Stimulated activated CD4-positive, alpha-beta T cell treated with anti-CD3 and anti-CD28 coated beads, Interleukin-1b, Interleukin-23, amount 100 ng/mL, for 4 hours (primary cell): ENCODE results near the gene MIOX.

Source experiments
- DNase-seq, 2 donors: peaks; one replicate each; pipeline ENCODE4 v3.0.0-alpha.2; 2020; ENCODE audit warnings: low read depth in 2 of 2

Gene MIOX

DNA sequence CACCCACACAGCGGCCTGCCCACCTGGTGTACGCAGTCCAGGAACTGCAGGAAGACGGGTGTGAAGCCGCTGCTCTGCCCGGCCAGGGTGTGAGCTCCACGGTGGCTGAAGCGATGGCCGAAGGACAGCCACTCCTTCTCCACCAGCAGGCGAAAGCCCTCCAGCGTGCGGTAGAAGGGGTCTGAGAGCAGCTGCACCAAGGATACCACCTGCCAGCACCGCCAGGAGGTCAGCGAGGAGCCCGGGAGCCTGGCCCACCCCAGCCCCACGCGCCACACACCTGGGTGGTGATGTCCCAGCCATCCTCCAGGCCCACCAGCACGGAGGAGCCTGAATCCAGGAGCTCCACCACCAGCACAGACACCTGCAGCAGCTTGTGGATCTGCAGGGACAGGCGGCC, 31.5 kb upstream of the MIOX start:
- no peak for DNase-seq

DNA sequence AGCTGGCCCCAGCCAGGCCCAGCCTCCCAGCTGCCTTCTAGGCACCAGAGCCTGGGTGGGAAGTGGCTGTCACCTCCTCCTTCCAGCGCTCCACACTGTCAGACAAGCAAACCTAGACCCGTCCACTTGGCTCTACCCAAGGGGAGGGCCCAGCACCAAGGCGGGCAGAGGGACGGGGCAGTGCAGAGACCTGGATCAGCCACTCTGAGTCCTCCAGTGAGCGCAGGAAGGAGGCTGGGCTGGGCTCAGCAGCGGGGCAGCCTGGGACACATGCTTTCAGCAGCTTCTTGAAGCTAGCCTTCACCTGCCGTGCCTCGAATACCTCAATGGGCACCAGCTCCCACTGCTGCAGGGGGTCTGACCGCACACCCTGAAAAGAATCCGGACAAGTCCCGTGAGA, 30.6 kb upstream of the MIOX start:
- no peak for DNase-seq

DNA sequence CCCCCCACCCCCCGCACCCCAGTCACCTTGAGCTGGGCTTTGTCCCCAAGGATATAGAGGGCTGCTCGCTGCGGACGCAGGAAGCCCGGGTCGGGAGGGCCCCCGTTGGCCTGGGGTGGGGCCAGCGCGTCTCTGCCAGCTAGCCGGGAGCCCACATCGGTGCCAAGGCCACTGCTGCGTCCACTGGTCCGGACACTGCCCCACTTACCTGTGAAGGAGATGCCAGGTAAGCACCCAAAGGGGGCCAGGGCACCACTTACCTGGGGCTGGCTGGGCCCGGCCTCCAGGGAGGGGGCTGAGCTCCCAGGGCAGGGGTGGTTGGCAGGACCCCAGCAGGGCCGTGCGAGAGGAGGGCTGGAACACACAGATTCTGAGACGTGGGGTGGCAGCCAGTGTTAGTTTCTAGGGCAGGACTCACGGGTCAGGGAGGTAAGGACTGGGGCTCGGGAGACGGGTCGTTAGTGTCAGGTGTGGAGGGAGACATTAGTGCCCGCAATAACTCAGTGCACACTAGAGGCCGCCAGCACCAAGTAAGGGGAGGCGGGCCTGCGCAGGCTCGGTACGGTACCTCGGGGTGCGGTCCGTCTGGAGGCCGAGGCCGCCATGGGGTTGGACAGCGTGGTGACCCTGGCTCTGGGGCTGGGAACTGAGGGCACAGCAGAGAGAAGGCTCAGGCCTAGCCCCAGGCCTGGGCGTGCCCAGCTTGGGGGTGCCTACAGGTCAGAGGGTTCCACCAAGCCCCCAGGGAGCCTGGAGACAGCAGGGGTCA, 30.0 kb upstream of the MIOX start:
- DNase-seq: no peak

DNA sequence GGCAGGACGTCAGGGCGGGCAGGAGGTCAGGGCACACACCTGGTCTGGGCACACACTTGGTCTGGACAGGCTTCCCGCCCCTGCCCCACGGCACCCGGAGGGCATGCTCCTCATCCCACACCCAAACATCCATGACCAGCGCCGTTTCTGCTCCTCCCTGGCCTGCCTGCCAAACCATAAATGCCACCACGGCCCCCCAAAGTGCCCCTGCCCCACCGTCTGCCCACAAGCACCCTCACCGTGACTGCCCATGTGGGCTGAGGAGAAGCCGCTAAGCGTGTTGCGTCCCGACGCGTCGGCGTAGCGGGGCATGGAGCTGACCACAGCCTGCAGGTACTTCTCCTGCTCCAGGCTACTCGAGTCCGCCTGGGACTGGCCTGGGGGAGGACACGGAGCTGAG, 27.6 kb upstream of the MIOX start:
- DNase-seq: no peak

DNA sequence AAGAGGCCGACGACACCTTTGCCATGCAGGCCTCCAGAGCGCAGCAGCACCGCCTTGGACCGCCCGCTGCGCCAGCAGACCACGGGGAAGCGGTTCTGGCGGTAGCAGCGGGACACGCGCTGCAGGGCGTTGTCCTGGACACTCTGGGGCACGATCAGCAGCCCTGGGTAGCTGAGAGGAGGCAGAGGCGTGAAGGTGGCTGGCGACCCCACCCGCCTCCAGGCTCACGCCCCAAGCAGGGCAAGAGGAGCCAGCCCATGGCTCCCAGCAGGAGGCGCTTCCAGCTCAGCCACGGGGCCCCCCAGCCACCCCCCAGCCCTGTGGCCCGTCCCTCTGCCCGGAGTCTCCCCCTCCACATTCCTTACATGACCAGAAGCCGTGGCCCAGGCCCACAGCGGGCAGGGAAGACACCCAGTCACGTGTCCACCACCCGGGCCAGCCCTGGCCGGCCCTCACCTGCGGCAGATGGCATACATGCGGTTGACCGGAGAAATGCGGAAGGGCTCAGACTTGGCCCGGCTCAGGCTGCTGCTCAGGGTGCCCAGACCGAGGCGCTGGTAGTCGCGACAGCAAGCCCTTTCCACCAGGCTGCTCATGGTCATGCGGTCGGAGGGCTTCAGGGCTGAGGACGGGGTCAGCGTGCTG, 27.0 kb upstream of the MIOX start:
- DNase-seq: no peak

DNA sequence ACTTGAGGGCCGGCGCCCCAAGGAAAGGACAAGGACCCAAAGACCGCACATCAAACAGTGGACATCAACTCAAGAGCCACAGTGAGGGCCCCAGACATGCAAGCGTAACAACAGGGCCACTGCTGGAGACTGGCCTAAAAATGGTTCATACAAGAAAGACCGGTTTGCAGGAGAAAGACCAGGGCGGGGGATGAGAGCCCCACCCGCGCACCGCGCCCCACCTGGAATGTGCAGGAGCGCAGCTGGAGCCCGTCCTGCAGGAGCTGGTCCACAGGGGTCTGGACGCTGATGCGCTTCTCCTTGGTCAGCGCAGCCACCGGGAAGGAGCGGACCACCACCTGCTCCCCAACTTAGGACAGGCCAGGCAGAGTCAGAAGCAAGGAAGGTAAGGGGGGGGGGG, 25.7 kb upstream of the MIOX start:
- DNase-seq: no peak

DNA sequence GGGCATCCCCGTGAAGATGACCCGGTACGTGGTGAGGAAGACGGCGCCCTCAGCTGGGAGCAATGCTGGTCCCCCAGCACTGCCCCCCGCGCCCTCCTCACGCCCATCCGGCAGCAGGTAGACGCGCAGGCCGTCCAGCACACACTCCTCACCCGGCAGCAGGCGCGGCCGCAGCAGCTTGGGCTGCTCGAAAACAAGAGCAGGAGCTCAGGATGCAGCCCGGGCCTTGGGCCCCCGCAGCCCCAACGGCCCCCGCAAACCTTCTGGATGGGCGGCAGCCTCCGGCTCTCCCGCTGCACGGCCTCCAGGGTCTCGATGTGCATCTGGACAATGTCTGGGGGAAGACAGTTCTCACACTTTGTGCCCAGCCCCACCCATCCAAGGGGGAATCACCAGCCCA, 25.1 kb upstream of the MIOX start:
- DNase-seq: no peak

DNA sequence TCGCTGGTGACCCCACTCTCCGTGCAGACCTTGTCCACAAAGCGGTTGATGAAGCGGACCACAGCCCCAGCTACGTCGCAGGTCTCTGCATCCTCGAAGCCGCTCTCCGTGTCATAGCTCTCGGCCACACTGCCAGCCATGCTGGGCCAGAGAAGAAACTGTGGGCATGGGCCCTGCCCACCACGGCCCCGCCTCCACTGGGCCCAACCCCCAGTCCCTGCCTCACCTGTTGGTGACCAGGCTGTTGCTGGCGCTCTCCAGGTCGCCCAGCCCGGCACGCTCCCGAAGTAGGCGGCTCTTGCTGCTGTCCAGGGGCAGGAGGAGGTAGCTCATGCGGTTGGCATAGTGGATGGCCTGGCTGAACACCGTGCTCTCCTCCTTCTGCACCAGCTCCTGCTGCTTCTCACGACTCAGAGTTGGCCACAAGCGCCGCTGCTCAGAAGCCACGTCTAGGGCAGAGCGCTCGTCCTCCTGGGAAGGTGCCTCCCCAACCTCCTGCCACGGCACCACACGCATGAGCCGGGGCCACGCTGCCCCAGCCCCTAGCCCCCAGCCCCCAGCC, 24.6 kb upstream of the MIOX start:
- DNase-seq: no peak

DNA sequence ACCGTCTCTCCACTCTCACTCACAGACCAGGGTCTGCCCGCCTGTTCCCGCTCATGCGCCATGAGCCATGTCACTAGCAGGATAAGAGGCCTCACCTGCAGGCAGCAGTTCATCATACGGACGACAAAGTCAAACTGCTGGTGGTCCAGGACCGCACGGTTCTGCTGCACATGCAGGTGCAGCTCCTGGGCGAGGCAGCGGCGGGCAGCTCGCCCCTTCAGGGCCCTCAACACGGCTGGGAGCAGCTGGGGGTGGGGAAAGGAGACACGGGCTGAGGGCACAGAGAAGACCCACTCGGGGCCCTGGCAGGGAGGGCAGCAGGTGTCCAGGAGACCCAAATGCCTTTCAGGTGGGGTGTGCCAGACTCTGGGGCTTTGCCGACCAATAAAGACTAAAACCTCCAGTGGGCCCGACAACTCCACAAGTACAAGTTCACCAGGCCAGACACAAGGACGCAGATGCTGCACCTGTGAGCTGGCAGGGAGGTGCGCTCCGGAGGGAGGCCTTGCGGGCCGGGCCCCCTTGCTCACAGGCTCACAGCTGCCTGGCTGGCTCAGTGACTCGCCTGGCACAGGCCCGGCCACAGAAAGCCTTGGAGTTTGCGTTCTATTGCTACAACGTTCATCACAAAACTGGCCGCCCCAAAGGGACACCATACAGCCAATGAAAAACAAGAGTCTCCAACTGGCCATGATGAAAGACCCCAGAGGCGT, 23.3 kb upstream of the MIOX start:
- no peak for DNase-seq

DNA sequence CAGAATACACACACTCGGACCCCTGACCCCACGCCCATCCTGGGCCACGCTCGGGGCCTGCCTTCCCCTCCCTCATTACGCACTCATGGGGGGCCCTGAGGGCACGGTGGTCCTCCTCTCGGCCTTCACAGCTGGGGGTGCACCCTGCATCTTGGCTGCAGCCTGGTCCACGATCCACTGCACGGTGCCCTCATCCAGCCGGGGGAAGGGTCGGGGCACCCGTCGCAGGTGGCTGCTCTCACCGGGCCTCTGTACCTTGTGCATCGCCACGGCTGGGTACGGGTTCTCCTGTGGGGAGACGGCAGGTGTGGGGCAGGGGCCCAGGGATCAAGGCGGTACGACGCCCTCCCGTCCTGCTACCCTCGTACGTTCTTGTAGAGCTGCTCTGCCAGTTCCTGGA, 22.2 kb upstream of the MIOX start:
- DNase-seq: no peak

DNA sequence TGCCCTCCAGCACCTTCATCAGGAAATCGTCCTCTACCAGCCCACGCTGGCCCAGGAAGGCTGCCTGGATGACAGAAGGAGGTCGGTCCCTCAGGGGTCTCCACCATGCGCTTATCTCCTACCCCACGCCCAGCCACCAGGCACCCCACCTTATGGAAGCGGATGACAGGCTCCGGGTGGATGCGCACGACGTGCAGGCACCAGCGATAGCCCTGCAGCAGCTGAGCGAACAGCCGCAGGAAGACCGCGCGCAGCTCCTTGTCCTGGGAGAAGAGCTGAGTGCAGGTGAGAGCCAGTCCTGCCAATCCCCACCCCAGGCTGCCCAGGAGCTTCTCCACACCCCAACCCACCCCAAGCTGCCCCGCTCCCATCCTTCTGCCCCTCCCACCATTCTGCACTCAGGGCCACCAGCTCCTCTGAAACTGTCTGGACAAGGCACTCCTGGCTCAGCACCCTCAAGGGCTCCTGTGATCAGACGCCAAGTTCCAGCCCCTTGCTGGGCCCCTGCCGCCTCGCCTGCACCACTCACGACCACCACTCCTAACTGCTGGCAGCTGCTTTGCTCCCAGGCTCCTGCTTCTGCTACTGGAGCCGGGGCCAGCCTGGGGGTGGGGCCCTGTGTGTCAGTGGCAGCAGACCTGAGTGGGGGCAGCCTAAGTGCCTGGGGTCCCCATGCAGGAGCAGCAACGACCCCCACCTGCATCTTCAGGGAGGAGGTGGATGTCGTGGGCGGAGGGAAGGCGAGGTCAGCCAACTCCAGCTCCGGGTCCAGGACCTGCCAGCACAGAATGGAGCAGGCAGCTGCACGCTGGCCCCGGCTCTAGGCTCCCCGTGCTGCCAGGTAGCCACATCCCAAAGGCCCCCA, 21.4 kb upstream of the MIOX start:
- DNase-seq: no peak

DNA sequence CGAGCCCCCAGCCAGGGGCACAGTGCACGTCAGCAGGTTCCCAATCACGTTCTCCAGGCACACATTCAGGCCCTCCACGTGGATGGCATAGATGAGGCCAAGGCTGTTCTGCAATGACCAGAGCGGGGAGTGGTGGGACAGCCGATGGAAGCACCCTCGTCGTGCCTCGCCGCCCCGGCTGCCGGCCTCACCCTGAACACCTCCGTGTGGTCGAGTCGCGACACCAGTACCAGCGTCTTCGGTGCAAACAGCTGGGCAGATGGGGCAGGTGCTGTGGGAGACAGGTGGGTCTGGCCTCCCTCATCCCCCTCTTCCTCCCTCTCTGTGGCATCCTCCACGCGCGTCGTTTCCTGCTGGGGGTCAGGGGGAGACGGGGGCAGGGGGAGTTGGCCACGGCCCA, 19.3 kb upstream of the MIOX start:
- no peak for DNase-seq

DNA sequence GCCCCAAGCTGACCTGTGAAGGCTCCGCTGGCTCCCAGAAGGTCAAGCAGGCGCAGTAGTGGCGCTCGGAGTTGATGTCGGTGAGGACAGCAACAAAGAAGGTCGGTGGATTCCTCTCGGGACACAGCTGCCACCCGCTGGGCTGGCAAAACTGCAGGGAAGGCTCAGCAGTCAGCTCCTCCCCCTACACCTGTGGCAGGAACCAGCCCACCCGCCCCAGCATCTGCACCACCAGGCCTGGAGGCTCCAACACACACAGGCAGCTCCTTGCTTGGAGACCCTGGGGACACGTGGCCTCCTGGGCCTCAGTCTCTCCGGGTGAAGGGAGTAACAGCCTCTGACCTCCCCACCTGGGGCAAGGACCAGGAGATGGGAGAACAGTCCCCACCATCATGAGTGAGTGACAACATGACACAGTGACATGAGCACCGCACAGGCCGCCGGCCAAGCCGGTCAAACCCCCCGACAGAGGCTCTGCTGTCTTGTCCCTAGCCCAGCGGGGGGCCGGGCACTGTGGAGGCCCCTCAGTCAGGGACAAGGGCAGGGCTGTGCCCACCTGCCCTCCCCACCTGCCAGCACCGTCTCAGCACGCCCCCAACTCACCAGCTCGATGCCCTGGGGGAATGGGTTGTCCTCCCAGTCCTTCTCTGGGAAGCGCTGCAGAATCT, 18.8 kb upstream of the MIOX start:
- DNase-seq: no peak

DNA sequence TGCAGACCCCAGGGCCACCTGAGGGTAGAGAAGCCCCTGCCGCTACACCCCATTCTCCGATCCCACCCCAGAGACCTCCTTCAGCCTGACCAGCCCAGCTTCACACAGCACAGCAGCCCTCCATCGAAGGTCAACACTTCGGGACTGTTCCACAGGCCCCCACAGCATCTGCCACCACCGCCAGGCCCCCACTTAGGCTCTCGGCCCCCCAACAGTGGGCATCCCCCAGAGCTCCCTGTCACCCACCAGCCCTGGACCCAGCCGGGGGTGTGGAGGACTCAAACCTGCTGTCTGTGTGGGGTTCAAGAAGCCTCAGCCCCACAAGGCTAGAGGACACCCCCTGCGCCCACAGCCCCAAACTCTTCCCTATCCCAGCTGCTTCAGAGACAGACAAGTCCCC, 18.0 kb upstream of the MIOX start:
- DNase-seq: no peak

DNA sequence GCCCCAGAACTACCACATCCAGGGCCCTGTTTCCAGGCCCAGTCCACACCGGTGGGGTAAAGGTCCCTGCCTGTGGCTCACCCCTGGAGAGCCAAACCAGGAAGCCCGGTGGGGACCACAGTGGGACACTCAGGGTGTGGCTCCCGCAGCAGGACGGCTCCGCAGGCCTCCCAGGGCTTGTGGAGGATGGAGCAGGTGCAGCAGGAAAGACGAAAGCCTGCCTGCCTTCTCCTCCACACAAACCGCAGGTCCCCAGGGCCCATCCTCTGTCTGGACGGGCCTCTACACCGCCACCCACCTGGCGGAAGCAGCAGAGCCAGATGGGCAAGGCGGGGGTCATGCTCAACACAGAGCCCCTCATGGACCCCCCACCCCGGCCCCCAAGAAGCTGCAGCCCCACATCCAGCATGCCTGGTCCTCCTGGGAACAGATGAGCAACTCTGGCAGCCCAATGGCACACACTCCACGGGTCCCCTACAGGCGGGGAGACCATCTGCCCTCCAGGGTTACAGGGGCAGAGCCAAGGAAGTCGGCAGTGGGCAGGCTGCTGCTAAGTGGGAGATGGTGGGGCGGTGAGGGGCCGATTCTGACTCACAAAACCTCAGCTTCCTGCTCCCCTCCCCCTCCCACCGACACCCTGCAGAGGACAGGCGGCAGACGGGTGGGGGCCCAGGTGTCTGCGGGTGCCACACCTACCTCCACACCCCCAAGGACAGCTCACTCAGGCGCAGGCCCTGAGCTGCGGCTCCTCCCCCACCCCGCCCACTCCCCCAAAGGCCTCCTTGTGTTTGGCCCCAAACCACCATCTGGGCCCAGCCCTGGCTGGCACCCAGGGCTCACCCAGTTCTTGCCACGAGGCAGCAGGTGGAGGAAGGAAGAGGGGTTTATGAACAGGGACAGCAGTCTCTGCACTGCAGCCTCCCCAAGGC, 17.0 kb upstream of the MIOX start:
- peak; percentile 83 to 93 for DNase-seq

DNA sequence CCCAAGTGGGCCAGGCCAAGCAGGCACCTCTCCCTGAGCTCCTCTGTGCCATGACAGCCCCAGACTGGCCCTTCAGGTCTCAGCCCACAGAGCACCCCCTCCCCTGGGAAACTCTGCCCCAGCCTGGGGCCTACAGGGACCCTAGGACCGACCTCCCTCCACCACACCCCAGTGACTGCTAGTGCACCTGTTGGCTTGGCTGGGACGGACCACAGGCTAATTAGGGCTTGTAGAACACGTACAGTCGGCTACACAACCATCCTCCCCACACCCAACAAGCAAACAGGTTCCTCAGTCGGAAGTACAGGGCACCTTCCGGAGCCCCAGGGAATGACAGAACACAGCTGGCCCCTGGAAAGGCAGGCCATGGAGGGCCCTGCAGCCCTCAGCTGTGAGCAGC, 16.2 kb upstream of the MIOX start:
- DNase-seq: no peak

DNA sequence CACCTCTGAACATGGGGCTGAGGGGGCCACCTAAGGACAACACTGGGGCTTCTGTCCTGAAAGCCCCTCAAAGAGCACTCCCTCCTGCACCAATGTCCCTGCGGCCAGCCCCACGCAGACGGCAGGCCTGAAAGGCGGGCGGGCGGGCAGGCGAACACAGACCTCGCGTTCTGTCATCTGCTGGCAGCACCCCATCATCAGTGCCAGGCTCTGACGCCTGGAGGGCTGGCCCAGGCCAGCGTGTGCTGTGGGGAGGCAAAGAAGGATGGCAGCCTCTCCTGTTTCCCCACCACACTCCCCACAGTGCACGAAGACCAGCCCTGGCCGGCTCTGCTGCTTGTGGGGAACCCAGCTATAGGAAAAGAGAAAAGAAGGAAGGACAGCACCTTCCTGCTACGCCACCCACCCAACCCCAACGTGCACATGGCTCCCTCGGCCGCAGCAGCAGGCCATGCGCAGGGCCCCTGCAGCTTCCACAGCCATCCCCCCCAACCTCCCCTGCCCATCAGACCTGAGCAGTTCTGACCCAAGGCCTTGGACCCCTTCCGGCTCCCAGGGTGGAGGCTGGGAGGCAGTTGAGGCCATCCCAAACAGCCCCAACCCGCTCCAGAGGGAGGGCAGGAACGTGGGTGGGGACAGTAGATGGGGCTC, 15.3 kb upstream of the MIOX start:
- no peak for DNase-seq

DNA sequence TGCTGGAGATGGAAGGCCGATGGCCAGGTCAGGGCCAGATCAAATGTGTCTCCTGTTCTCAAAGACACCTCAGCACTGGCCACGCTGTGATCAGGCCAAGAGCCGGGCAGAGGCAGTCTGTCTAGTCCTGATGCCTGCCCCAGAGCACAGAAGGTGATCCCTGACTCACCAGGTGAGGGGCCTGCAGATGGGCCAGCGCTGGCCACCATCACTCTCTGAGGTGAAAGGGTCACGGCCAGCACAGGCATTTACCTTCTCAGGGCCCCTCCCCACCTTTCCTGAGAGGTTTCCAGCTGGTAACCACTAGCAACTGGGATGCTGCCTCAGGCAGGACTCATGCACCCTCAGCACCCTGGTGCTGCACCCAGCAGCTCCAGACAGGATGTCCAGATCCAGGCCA, 14.7 kb upstream of the MIOX start:
- DNase-seq: no peak

DNA sequence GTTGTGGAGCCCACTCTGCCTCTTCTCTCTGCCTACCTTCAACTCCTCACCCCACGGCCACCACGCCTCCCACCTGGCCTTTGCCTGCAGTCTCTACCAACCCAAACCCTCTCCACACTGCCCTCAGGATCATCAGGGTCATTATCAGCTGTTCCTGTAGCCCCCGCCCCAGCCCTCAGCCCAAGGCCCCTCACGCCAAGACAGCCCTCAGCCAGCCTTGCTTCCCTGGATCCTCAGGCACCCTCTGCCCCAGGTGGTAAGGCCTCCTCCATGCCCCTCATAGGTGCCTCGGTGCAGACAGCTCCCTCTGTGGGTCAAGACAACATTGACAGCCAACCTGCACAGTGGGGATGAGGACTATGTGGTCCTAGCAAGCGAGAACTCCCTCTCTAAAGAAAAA, 13.6 kb upstream of the MIOX start:
- DNase-seq: peak in 1 of 2 donors; percentile 27
